H9 (cell line): ENCODE data around the gene GRXCR2. TPM values are rescaled to one million over a fixed set of nuclear protein-coding genes. Genes with fewer than 3 reads are reported as not detected.
A peak's percentile ranks its signal among the peaks of the same experiment; 100 is the strongest.
"Not testable (repeated sequence)": the region's sequence is repeated elsewhere in the genome, so short reads cannot be mapped to it uniquely, and the experiment has no call there.

Experiments used
- DNase-seq: peaks from one replicate; pipeline ENCODE4 v3.0.0-alpha.2; 2017
- H2AFZ ChIP-seq: one replicate; pipeline ENCODE4 v1.6.1; 2013; ENCODE audit warnings: mild to moderate bottlenecking, low read length, control low read depth, moderate library complexity
- H2AK5ac ChIP-seq: 2 replicates; pipeline ENCODE4 v1.6.1; 2013; ENCODE audit warnings: low read length, control low read depth, mixed read lengths; ENCODE audit not compliant: insufficient read length
- H2BK120ac ChIP-seq: one replicate; pipeline ENCODE4 v1.6.1; 2013; ENCODE audit warnings: low read depth, mild to moderate bottlenecking, low read length, control low read depth, inconsistent platforms; ENCODE audit not compliant: poor library complexity, severe bottlenecking
- H2BK12ac ChIP-seq: 2 replicates; pipeline ENCODE4 v1.6.1; 2013; ENCODE audit warnings: low read length, control low read depth, mixed read lengths, low read depth; ENCODE audit not compliant: insufficient read length
- H2BK15ac ChIP-seq: 2 replicates; pipeline ENCODE4 v1.6.1; 2013; ENCODE audit warnings: low read depth, low read length, control low read depth
- H2BK20ac ChIP-seq: one replicate; pipeline ENCODE4 v1.6.1; 2013; ENCODE audit warnings: low read depth, mild to moderate bottlenecking, low read length, control low read depth, inconsistent platforms; ENCODE audit not compliant: poor library complexity, severe bottlenecking
- H2BK5ac ChIP-seq: 2 replicates; pipeline ENCODE4 v1.6.1; 2013; ENCODE audit warnings: low read length, control low read depth, mixed read lengths; ENCODE audit not compliant: insufficient read length
- H3K14ac ChIP-seq: 2 replicates; pipeline ENCODE4 v1.6.1; 2013; ENCODE audit warnings: low read length, control low read depth; ENCODE audit not compliant: insufficient read depth
- H3K18ac ChIP-seq: 2 replicates; pipeline ENCODE4 v1.6.1; 2013; ENCODE audit warnings: low read depth, mild to moderate bottlenecking, mixed read lengths, low read length, control low read depth; ENCODE audit not compliant: insufficient read length
- H3K23ac ChIP-seq: 2 replicates; pipeline ENCODE4 v1.6.1; 2013; ENCODE audit warnings: low read length, control low read depth, mixed read lengths, low read depth; ENCODE audit not compliant: insufficient read length
- H3K23me2 ChIP-seq: 2 replicates; pipeline ENCODE4 v1.6.1; 2013; ENCODE audit warnings: low read depth, mild to moderate bottlenecking, mixed read lengths, low read length, control low read depth; ENCODE audit not compliant: insufficient read length, poor library complexity, severe bottlenecking
- H3K27ac ChIP-seq: 2 replicates; pipeline ENCODE4 v1.5.1; 2013; ENCODE audit warnings: low read length, control low read depth, mixed read lengths, low read depth; ENCODE audit not compliant: insufficient read length
- H3K27me3 ChIP-seq: 2 replicates; pipeline ENCODE4 v1.6.1; 2013; ENCODE audit warnings: low read length, control low read depth, inconsistent platforms; ENCODE audit not compliant: insufficient read depth
- H3K4ac ChIP-seq: 2 replicates; pipeline ENCODE4 v1.6.1; 2013; ENCODE audit warnings: low read depth, mild to moderate bottlenecking, control low read depth, inconsistent platforms, low read length, moderate library complexity
- H3K4me1 ChIP-seq: 2 replicates; pipeline ENCODE4 v1.6.1; 2013; ENCODE audit warnings: low read length, control low read depth, inconsistent platforms; ENCODE audit not compliant: insufficient read depth
- H3K4me2 ChIP-seq: 2 replicates; pipeline ENCODE4 v1.6.1; 2013; ENCODE audit warnings: low read length, control low read depth, mixed read lengths; ENCODE audit not compliant: insufficient read length, insufficient read depth
- H3K56ac ChIP-seq: 2 replicates; pipeline ENCODE4 v1.6.1; 2013; ENCODE audit warnings: low read depth, mild to moderate bottlenecking, mixed read lengths, low read length, control low read depth; ENCODE audit not compliant: insufficient read length
- H3K79me1 ChIP-seq: 2 replicates; pipeline ENCODE4 v1.6.1; 2013; ENCODE audit warnings: low read depth, mild to moderate bottlenecking, moderate library complexity, low read length, control low read depth, inconsistent platforms; ENCODE audit not compliant: insufficient read depth, poor library complexity, severe bottlenecking
- H3K79me2 ChIP-seq: 2 replicates; pipeline ENCODE4 v1.6.1; 2013; ENCODE audit warnings: low read length, control low read depth, inconsistent platforms; ENCODE audit not compliant: insufficient read depth
- H3K9ac ChIP-seq: 2 replicates; pipeline ENCODE4 v1.6.1; 2013; ENCODE audit warnings: low read length, control low read depth, mixed read lengths; ENCODE audit not compliant: insufficient read length; ENCODE audit errors: extremely low read depth
- H3K9me3 ChIP-seq: one replicate; pipeline ENCODE4 v1.6.1; 2013; ENCODE audit warnings: low read depth, low read length, inconsistent platforms; ENCODE audit not compliant: control insufficient read depth
- H3T11ph ChIP-seq: one replicate; pipeline ENCODE4 v1.6.1; 2013; ENCODE audit warnings: mild to moderate bottlenecking, low read length, control low read depth, inconsistent platforms
- H4K20me1 ChIP-seq: one replicate; pipeline ENCODE4 v1.6.1; 2013; ENCODE audit not compliant: control insufficient read depth, insufficient read length, insufficient read depth
- H4K5ac ChIP-seq: 2 replicates; pipeline ENCODE4 v1.6.1; 2013; ENCODE audit warnings: low read depth, mild to moderate bottlenecking, mixed read lengths, low read length, control low read depth; ENCODE audit not compliant: insufficient read length
- H4K8ac ChIP-seq: replicated peaks from 2 replicates; pipeline ENCODE4 v1.6.1; 2013; ENCODE audit warnings: low read length, control low read depth, mixed read lengths, low read depth; ENCODE audit not compliant: insufficient read length
- H4K91ac ChIP-seq: 2 replicates; pipeline ENCODE4 v1.6.1; 2013; ENCODE audit warnings: low read depth, mild to moderate bottlenecking, moderate library complexity, mixed read lengths, low read length, control low read depth; ENCODE audit not compliant: insufficient read length
- H3K27ac Mint-ChIP-seq, 3 experiments: 2 replicates in 2 of 3; 3 replicates in 1 of 3; pipeline ENCODE4 v1.8.0; 2020 to 2021; ENCODE audit warnings: mixed read lengths in 3 of 3, mild to moderate bottlenecking in 1 of 3, moderate library complexity in 1 of 3
- H3K27me3 Mint-ChIP-seq: 2 replicates; pipeline ENCODE4 v1.8.0; 2021; ENCODE audit warnings: low read depth, mild to moderate bottlenecking, moderate library complexity, mixed read lengths
- H3K36me3 Mint-ChIP-seq, 3 experiments: 2 replicates in 2 of 3; 3 replicates in 1 of 3; pipeline ENCODE4 v1.8.0; 2020 to 2021; ENCODE audit warnings: low read depth in 3 of 3, mixed read lengths in 3 of 3; ENCODE audit not compliant: insufficient read depth in 1 of 3
- H3K4me1 Mint-ChIP-seq, 2 experiments: 2 replicates each; pipeline ENCODE4 v1.8.0; 2020; ENCODE audit warnings: mixed read lengths in 2 of 2
- H3K4me3 Mint-ChIP-seq, 2 experiments: 2 replicates in 1 of 2; 3 replicates in 1 of 2; pipeline ENCODE4 v1.8.0; 2020 to 2021; ENCODE audit warnings: mild to moderate bottlenecking in 2 of 2, mixed read lengths in 2 of 2, moderate library complexity in 1 of 2
- H3K9me3 Mint-ChIP-seq, 2 experiments: 2 replicates in 1 of 2; 3 replicates in 1 of 2; pipeline ENCODE4 v1.8.0; 2020; ENCODE audit warnings: mild to moderate bottlenecking in 2 of 2, mixed read lengths in 2 of 2, moderate library complexity in 1 of 2
- WGBS: extraction: QIAGEN DNeasy Blood & Tissue Kit; methylation state at CpG from one replicate; pipeline ENCODE4 v1.1.7; 2013; ENCODE audit warnings: missing lambda C conversion rate, low lambda C conversion rate, mixed read lengths; ENCODE audit not compliant: insufficient read length; ENCODE audit errors: extremely low coverage; 5-methylcytosine and 5-hydroxymethylcytosine counted together
- total RNA-seq: library from RNA; stranded (reverse); gene quantifications from 2 replicates; pipeline ENCODE4 v1.2.1, GENCODE V29; 2021
- TF ChIP-seq, protein P1 (sequence below): fragments of 200-600 bp; sonication (generic); conservative IDR thresholded peaks from 3 replicates; pipeline ENCODE4 v1.8.0; 2021; ENCODE audit warnings: antibody characterized with exemption, mild to moderate bottlenecking

The GRXCR2 gene
- total RNA-seq, 1 experiment from 2014 or later: not detected

DNA sequence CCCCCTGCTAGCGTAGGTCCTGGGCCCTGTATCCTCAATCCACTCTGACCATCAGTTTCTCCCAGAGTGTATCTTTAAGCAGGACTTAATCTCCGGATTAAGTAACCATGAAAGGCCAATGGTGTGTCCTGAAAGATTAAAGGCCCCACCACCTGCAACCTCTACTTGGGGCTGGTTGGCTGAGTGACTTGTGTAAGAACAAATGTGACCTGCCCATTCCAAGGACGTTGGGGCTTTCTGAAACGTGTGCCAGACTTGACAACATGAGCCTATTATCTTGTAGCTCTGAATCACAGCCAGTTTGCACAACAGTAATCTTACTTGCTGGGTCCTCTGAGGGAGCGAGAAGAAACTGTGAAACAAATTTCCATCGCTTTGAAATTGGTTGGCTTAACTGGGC is 34.5 kb downstream of the GRXCR2 start:
- Histone ChIP-seq H2BK120ac (no peak overlapping the region), H2BK20ac (no peak overlapping the region), H3K4me2 (no peak overlapping the region), H3K27me3 (no peaks in the 10 kb centered on the region; the same call in 1 of the 2 replicates), H2BK5ac (no peak overlapping the region), H3K27ac (no peak overlapping the region), H3K18ac (no peak overlapping the region), H3K56ac (no peak overlapping the region), H2BK12ac (no peak overlapping the region), H3K79me2 (no peaks in the 10 kb centered on the region), H3K9me3 (no peaks in the 10 kb centered on the region), H3K4me1 (no peaks in the 10 kb centered on the region; the same call in 1 of the 2 replicates), H2AK5ac (no peak overlapping the region), H2AFZ (no peak overlapping the region), H4K20me1 (no peaks in the 10 kb centered on the region), H3K79me1 (no peaks in the 10 kb centered on the region), H3K14ac (no peak overlapping the region), H3K9ac (no peak overlapping the region), H3T11ph (no peak overlapping the region), H4K8ac (no peak overlapping the region), H3K4ac (no peak overlapping the region), H3K23me2 (peaks cover 4% of the 10 kb centered on the region), H2BK15ac (no peak overlapping the region), H4K5ac (no peak overlapping the region), H4K91ac (no peak overlapping the region), H3K23ac (no peak overlapping the region)
- no peak for DNase-seq
- TF ChIP-seq, protein P1, sequence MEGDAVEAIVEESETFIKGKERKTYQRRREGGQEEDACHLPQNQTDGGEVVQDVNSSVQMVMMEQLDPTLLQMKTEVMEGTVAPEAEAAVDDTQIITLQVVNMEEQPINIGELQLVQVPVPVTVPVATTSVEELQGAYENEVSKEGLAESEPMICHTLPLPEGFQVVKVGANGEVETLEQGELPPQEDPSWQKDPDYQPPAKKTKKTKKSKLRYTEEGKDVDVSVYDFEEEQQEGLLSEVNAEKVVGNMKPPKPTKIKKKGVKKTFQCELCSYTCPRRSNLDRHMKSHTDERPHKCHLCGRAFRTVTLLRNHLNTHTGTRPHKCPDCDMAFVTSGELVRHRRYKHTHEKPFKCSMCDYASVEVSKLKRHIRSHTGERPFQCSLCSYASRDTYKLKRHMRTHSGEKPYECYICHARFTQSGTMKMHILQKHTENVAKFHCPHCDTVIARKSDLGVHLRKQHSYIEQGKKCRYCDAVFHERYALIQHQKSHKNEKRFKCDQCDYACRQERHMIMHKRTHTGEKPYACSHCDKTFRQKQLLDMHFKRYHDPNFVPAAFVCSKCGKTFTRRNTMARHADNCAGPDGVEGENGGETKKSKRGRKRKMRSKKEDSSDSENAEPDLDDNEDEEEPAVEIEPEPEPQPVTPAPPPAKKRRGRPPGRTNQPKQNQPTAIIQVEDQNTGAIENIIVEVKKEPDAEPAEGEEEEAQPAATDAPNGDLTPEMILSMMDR: no peak
- H3K27me3 Mint-ChIP-seq: peaks cover 24% of the 10 kb centered on the region
- H3K36me3 Mint-ChIP-seq: no peaks in the 10 kb centered on the region; a peak in 1 of 7 replicates
- no CpG with 5 or more reads among the region's 6 CpGs for WGBS
- H3K4me1 Mint-ChIP-seq: peaks cover 6% of the 10 kb centered on the region in 2 experiments; a peak in 3 of 4 replicates
- H3K27ac Mint-ChIP-seq: no peak overlapping the region
- H3K9me3 Mint-ChIP-seq: no peaks in the 10 kb centered on the region; a peak in 1 of 5 replicates
- no peak overlapping the region for H3K4me3 Mint-ChIP-seq

DNA sequence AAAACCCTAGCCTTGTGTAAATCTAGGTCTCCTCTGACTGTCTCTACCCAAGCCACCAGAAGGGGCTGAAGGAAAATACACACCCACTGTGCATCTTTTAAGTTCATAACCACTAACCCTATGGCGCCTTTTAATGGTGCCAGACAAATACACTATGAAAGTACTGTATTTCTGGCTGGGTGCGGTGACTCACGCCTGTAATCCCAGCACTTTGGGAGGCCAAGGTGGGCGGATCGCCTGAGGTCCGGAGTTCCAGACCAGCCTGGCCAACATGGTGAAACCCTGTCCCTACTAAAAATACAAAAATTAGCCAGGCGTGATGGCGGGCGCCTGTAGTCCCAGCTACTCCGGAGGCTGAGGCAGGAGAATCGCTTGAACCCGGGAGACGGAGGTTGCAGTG is 36.6 kb downstream of the GRXCR2 start:
- H3K79me1 ChIP-seq, H4K5ac ChIP-seq, H2BK15ac ChIP-seq, H4K91ac ChIP-seq, H3K27me3 ChIP-seq, H3K36me3 Mint-ChIP-seq, H3T11ph ChIP-seq, H3K79me2 ChIP-seq, H2BK120ac ChIP-seq, H3K4me1 Mint-ChIP-seq, H2AFZ ChIP-seq, H2BK12ac ChIP-seq, H2BK20ac ChIP-seq, H3K4me1 ChIP-seq, H3K9ac ChIP-seq, H3K4ac ChIP-seq, H3K9me3 ChIP-seq, H3K27ac ChIP-seq, H3K27ac Mint-ChIP-seq, H4K20me1 ChIP-seq, H3K9me3 Mint-ChIP-seq, H2BK5ac ChIP-seq, H3K56ac ChIP-seq, DNase-seq, H3K4me3 Mint-ChIP-seq, H2AK5ac ChIP-seq, H4K8ac ChIP-seq, H3K23me2 ChIP-seq, H3K14ac ChIP-seq, H3K18ac ChIP-seq, H3K23ac ChIP-seq: not testable (repeated sequence)
- WGBS: no CpG with 5 or more reads among the region's 13 CpGs
- H3K27me3 Mint-ChIP-seq: peaks cover 22% of the 10 kb centered on the region
- peak overlapping the region; percentile 76 for H3K4me2 ChIP-seq
